H9 (cell line): ENCODE measurements around the gene BCAT1. TPM values are rescaled to one million over a fixed set of nuclear protein-coding genes. Genes with fewer than 3 reads are reported as not detected.

Source experiments
- DNase-seq: peaks from one replicate; pipeline ENCODE4 v3.0.0-alpha.2; 2017
- H2AFZ ChIP-seq: one replicate; pipeline ENCODE4 v1.6.1; 2013; ENCODE audit warnings: mild to moderate bottlenecking, low read length, control low read depth, moderate library complexity
- H2AK5ac ChIP-seq: 2 replicates; pipeline ENCODE4 v1.6.1; 2013; ENCODE audit warnings: low read length, control low read depth, mixed read lengths; ENCODE audit not compliant: insufficient read length
- H2BK120ac ChIP-seq: one replicate; pipeline ENCODE4 v1.6.1; 2013; ENCODE audit warnings: low read depth, mild to moderate bottlenecking, low read length, control low read depth, inconsistent platforms; ENCODE audit not compliant: poor library complexity, severe bottlenecking
- H2BK12ac ChIP-seq: 2 replicates; pipeline ENCODE4 v1.6.1; 2013; ENCODE audit warnings: low read length, control low read depth, mixed read lengths, low read depth; ENCODE audit not compliant: insufficient read length
- H2BK15ac ChIP-seq: 2 replicates; pipeline ENCODE4 v1.6.1; 2013; ENCODE audit warnings: low read depth, low read length, control low read depth
- H2BK20ac ChIP-seq: one replicate; pipeline ENCODE4 v1.6.1; 2013; ENCODE audit warnings: low read depth, mild to moderate bottlenecking, low read length, control low read depth, inconsistent platforms; ENCODE audit not compliant: poor library complexity, severe bottlenecking
- H2BK5ac ChIP-seq: 2 replicates; pipeline ENCODE4 v1.6.1; 2013; ENCODE audit warnings: low read length, control low read depth, mixed read lengths; ENCODE audit not compliant: insufficient read length
- H3K14ac ChIP-seq: 2 replicates; pipeline ENCODE4 v1.6.1; 2013; ENCODE audit warnings: low read length, control low read depth; ENCODE audit not compliant: insufficient read depth
- H3K18ac ChIP-seq: 2 replicates; pipeline ENCODE4 v1.6.1; 2013; ENCODE audit warnings: low read depth, mild to moderate bottlenecking, mixed read lengths, low read length, control low read depth; ENCODE audit not compliant: insufficient read length
- H3K23ac ChIP-seq: 2 replicates; pipeline ENCODE4 v1.6.1; 2013; ENCODE audit warnings: low read length, control low read depth, mixed read lengths, low read depth; ENCODE audit not compliant: insufficient read length
- H3K23me2 ChIP-seq: 2 replicates; pipeline ENCODE4 v1.6.1; 2013; ENCODE audit warnings: low read depth, mild to moderate bottlenecking, mixed read lengths, low read length, control low read depth; ENCODE audit not compliant: insufficient read length, poor library complexity, severe bottlenecking
- H3K27ac ChIP-seq: 2 replicates; pipeline ENCODE4 v1.5.1; 2013; ENCODE audit warnings: low read length, control low read depth, mixed read lengths, low read depth; ENCODE audit not compliant: insufficient read length
- H3K27me3 ChIP-seq: 2 replicates; pipeline ENCODE4 v1.6.1; 2013; ENCODE audit warnings: low read length, control low read depth, inconsistent platforms; ENCODE audit not compliant: insufficient read depth
- H3K4ac ChIP-seq: 2 replicates; pipeline ENCODE4 v1.6.1; 2013; ENCODE audit warnings: low read depth, mild to moderate bottlenecking, control low read depth, inconsistent platforms, low read length, moderate library complexity
- H3K4me1 ChIP-seq: 2 replicates; pipeline ENCODE4 v1.6.1; 2013; ENCODE audit warnings: low read length, control low read depth, inconsistent platforms; ENCODE audit not compliant: insufficient read depth
- H3K4me2 ChIP-seq: 2 replicates; pipeline ENCODE4 v1.6.1; 2013; ENCODE audit warnings: low read length, control low read depth, mixed read lengths; ENCODE audit not compliant: insufficient read length, insufficient read depth
- H3K56ac ChIP-seq: 2 replicates; pipeline ENCODE4 v1.6.1; 2013; ENCODE audit warnings: low read depth, mild to moderate bottlenecking, mixed read lengths, low read length, control low read depth; ENCODE audit not compliant: insufficient read length
- H3K79me1 ChIP-seq: 2 replicates; pipeline ENCODE4 v1.6.1; 2013; ENCODE audit warnings: low read depth, mild to moderate bottlenecking, moderate library complexity, low read length, control low read depth, inconsistent platforms; ENCODE audit not compliant: insufficient read depth, poor library complexity, severe bottlenecking
- H3K79me2 ChIP-seq: 2 replicates; pipeline ENCODE4 v1.6.1; 2013; ENCODE audit warnings: low read length, control low read depth, inconsistent platforms; ENCODE audit not compliant: insufficient read depth
- H3K9ac ChIP-seq: 2 replicates; pipeline ENCODE4 v1.6.1; 2013; ENCODE audit warnings: low read length, control low read depth, mixed read lengths; ENCODE audit not compliant: insufficient read length; ENCODE audit errors: extremely low read depth
- H3K9me3 ChIP-seq: one replicate; pipeline ENCODE4 v1.6.1; 2013; ENCODE audit warnings: low read depth, low read length, inconsistent platforms; ENCODE audit not compliant: control insufficient read depth
- H3T11ph ChIP-seq: one replicate; pipeline ENCODE4 v1.6.1; 2013; ENCODE audit warnings: mild to moderate bottlenecking, low read length, control low read depth, inconsistent platforms
- H4K20me1 ChIP-seq: one replicate; pipeline ENCODE4 v1.6.1; 2013; ENCODE audit not compliant: control insufficient read depth, insufficient read length, insufficient read depth
- H4K5ac ChIP-seq: 2 replicates; pipeline ENCODE4 v1.6.1; 2013; ENCODE audit warnings: low read depth, mild to moderate bottlenecking, mixed read lengths, low read length, control low read depth; ENCODE audit not compliant: insufficient read length
- H4K8ac ChIP-seq: replicated peaks from 2 replicates; pipeline ENCODE4 v1.6.1; 2013; ENCODE audit warnings: low read length, control low read depth, mixed read lengths, low read depth; ENCODE audit not compliant: insufficient read length
- H4K91ac ChIP-seq: 2 replicates; pipeline ENCODE4 v1.6.1; 2013; ENCODE audit warnings: low read depth, mild to moderate bottlenecking, moderate library complexity, mixed read lengths, low read length, control low read depth; ENCODE audit not compliant: insufficient read length
- H3K27ac Mint-ChIP-seq, 3 experiments: 2 replicates in 2 of 3; 3 replicates in 1 of 3; pipeline ENCODE4 v1.8.0; 2020 to 2021; ENCODE audit warnings: mixed read lengths in 3 of 3, mild to moderate bottlenecking in 1 of 3, moderate library complexity in 1 of 3
- H3K27me3 Mint-ChIP-seq: 2 replicates; pipeline ENCODE4 v1.8.0; 2021; ENCODE audit warnings: low read depth, mild to moderate bottlenecking, moderate library complexity, mixed read lengths
- H3K36me3 Mint-ChIP-seq, 3 experiments: 2 replicates in 2 of 3; 3 replicates in 1 of 3; pipeline ENCODE4 v1.8.0; 2020 to 2021; ENCODE audit warnings: low read depth in 3 of 3, mixed read lengths in 3 of 3; ENCODE audit not compliant: insufficient read depth in 1 of 3
- H3K4me1 Mint-ChIP-seq, 2 experiments: 2 replicates each; pipeline ENCODE4 v1.8.0; 2020; ENCODE audit warnings: mixed read lengths in 2 of 2
- H3K4me3 Mint-ChIP-seq, 2 experiments: 2 replicates in 1 of 2; 3 replicates in 1 of 2; pipeline ENCODE4 v1.8.0; 2020 to 2021; ENCODE audit warnings: mild to moderate bottlenecking in 2 of 2, mixed read lengths in 2 of 2, moderate library complexity in 1 of 2
- H3K9me3 Mint-ChIP-seq, 2 experiments: 2 replicates in 1 of 2; 3 replicates in 1 of 2; pipeline ENCODE4 v1.8.0; 2020; ENCODE audit warnings: mild to moderate bottlenecking in 2 of 2, mixed read lengths in 2 of 2, moderate library complexity in 1 of 2
- total RNA-seq: library from RNA; stranded (reverse); gene quantifications from 2 replicates; pipeline ENCODE4 v1.2.1, GENCODE V29; 2021
- TF ChIP-seq, protein P1 (sequence below): fragments of 200-600 bp; sonication (generic); conservative IDR thresholded peaks from 3 replicates; pipeline ENCODE4 v1.8.0; 2021; ENCODE audit warnings: antibody characterized with exemption, mild to moderate bottlenecking

The BCAT1 gene
- total RNA-seq, 1 experiment from 2014 or later: 244 TPM

- no peak overlapping the region for H3K56ac ChIP-seq
- no peaks in the 10 kb centered on the region; the same call in 1 of the 2 replicates for H3K79me2 ChIP-seq
- no peak overlapping the region for H2BK20ac ChIP-seq
- DNase-seq: no peak
- H3K4me1 ChIP-seq: peaks cover 4% of the 10 kb centered on the region
- H3K4me2 ChIP-seq: no peak overlapping the region
- H2AK5ac ChIP-seq: no peak overlapping the region
- no peak overlapping the region for H3K4ac ChIP-seq
- H2BK120ac ChIP-seq: no peak overlapping the region
- Mint-ChIP-seq H3K27ac (peak overlapping the region in 1 of 3 experiments; percentile 52; a peak in 3 of 7 replicates), H3K9me3 (peaks cover 16 to 29% of the 10 kb centered on the region in 2 experiments), H3K36me3 (peaks cover 83 to 88% (median 87%) of the 10 kb centered on the region in 3 experiments), H3K4me3 (no peak overlapping the region), H3K4me1 (peaks cover 12% of the 10 kb centered on the region in 2 experiments), H3K27me3 (no peaks in the 10 kb centered on the region)
- H4K8ac ChIP-seq: no peak overlapping the region
- no peak overlapping the region for H3K18ac ChIP-seq
- no peaks in the 10 kb centered on the region for H3K27me3 ChIP-seq
- no peak overlapping the region for H3K9ac ChIP-seq
- no peaks in the 10 kb centered on the region for H3K23me2 ChIP-seq
- H3K27ac ChIP-seq: no peak overlapping the region
- no peak overlapping the region for H4K91ac ChIP-seq
- H4K5ac ChIP-seq: no peak overlapping the region
- H3K23ac ChIP-seq: no peak overlapping the region
- no peaks in the 10 kb centered on the region for H3K79me1 ChIP-seq
- TF ChIP-seq, protein P1, sequence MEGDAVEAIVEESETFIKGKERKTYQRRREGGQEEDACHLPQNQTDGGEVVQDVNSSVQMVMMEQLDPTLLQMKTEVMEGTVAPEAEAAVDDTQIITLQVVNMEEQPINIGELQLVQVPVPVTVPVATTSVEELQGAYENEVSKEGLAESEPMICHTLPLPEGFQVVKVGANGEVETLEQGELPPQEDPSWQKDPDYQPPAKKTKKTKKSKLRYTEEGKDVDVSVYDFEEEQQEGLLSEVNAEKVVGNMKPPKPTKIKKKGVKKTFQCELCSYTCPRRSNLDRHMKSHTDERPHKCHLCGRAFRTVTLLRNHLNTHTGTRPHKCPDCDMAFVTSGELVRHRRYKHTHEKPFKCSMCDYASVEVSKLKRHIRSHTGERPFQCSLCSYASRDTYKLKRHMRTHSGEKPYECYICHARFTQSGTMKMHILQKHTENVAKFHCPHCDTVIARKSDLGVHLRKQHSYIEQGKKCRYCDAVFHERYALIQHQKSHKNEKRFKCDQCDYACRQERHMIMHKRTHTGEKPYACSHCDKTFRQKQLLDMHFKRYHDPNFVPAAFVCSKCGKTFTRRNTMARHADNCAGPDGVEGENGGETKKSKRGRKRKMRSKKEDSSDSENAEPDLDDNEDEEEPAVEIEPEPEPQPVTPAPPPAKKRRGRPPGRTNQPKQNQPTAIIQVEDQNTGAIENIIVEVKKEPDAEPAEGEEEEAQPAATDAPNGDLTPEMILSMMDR: no peak
- no peak overlapping the region for H3K14ac ChIP-seq
- no peak overlapping the region for H2BK15ac ChIP-seq
- H3K9me3 ChIP-seq: peaks cover 7% of the 10 kb centered on the region
- no peaks in the 10 kb centered on the region for H4K20me1 ChIP-seq
- no peak overlapping the region for H2AFZ ChIP-seq
- H3T11ph ChIP-seq: no peak overlapping the region
- no peak overlapping the region for H2BK12ac ChIP-seq
- H2BK5ac ChIP-seq: no peak overlapping the region
These were observed 84.1 kb downstream of the BCAT1 start for GRCh38 chr12:24864796-24865125.
